ENCODE measurements around the gene NUFIP2. TPM values are rescaled to one million over a fixed set of nuclear protein-coding genes. Genes with fewer than 3 reads are reported as not detected.

Gene NUFIP2
- total RNA-seq, 1 experiment from 2014 or later: 93.1 TPM

GRCh38 chr17:29242051-29242450 is 51.9 kb downstream of the NUFIP2 start:
- Mint-ChIP-seq H3K4me1 (peaks cover 29% of the 10 kb centered on the region), H3K36me3 (no peaks in the 10 kb centered on the region), H3K9me3 (no peaks in the 10 kb centered on the region), H3K27ac (no peak overlapping the region), H3K27me3 (ENCODE audit: low read depth) (no peaks in the 10 kb centered on the region), H3K4me3 (no peak overlapping the region)
- ChIA-PET POLR2A (no interaction called here), CTCF (interaction anchor here (1.4 to 4.9 kb wide), 5 partner anchors 19 to 126 kb away, joined by 4 to 41 read pairs (median 8); no protein-coding TSS in a partner anchor)
- DNase-seq (ENCODE audit: low spot score) (no peak), ATAC-seq (no peak)
- TF ChIP-seq CREM (CRISPR knock-in tag; IDR thresholded peaks at IDR 0.05) (no peak), SMAD4 (CRISPR knock-in tag; IDR thresholded peaks at IDR 0.05) (no peak), ZNF281 (CRISPR knock-in tag; IDR thresholded peaks at IDR 0.05) (no peak), GABPB1 (CRISPR knock-in tag; IDR thresholded peaks at IDR 0.05) (no peak), FOXK1 (CRISPR knock-in tag; IDR thresholded peaks at IDR 0.05) (no peak), E2F1 (CRISPR knock-in tag; IDR thresholded peaks at IDR 0.05) (no peak), ZNF396 (CRISPR knock-in tag; IDR thresholded peaks at IDR 0.05; ENCODE audit: borderline replicate concordance) (no peak), ZBTB43 (CRISPR knock-in tag; IDR thresholded peaks at IDR 0.05) (no peak), ATF6 (CRISPR knock-in tag; IDR thresholded peaks at IDR 0.05) (no peak), SOX15 (CRISPR knock-in tag; IDR thresholded peaks at IDR 0.05) (no peak), MYBL2 (CRISPR knock-in tag; IDR thresholded peaks at IDR 0.05) (no peak), EMX1 (CRISPR knock-in tag; IDR thresholded peaks at IDR 0.05) (no peak), ARID4B (CRISPR knock-in tag; IDR thresholded peaks at IDR 0.05; ENCODE audit: borderline replicate concordance) (no peak), ZNF423 (CRISPR knock-in tag; IDR thresholded peaks at IDR 0.05) (no peak), NR1H2 (CRISPR knock-in tag; IDR thresholded peaks at IDR 0.05) (no peak), HMGA2 (CRISPR knock-in tag; IDR thresholded peaks at IDR 0.05) (no peak), FOXP1 (CRISPR knock-in tag; IDR thresholded peaks at IDR 0.05; ENCODE audit: borderline replicate concordance) (no peak), SMAD3 (CRISPR knock-in tag; IDR thresholded peaks at IDR 0.05; ENCODE audit: borderline replicate concordance) (no peak)

Measured in WTC11 (cell line).